Measurements from ENCODE around the gene SYNGR4. TPM values are rescaled to one million over a fixed set of nuclear protein-coding genes. Genes with fewer than 3 reads are reported as not detected.

The SYNGR4 gene
- total RNA-seq, 1 donor from 2014 or later = not detected

GRCh38 chr19:48350856-48351255, 13.3 kb upstream of the SYNGR4 start:
- TF ChIP-seq, protein P1, sequence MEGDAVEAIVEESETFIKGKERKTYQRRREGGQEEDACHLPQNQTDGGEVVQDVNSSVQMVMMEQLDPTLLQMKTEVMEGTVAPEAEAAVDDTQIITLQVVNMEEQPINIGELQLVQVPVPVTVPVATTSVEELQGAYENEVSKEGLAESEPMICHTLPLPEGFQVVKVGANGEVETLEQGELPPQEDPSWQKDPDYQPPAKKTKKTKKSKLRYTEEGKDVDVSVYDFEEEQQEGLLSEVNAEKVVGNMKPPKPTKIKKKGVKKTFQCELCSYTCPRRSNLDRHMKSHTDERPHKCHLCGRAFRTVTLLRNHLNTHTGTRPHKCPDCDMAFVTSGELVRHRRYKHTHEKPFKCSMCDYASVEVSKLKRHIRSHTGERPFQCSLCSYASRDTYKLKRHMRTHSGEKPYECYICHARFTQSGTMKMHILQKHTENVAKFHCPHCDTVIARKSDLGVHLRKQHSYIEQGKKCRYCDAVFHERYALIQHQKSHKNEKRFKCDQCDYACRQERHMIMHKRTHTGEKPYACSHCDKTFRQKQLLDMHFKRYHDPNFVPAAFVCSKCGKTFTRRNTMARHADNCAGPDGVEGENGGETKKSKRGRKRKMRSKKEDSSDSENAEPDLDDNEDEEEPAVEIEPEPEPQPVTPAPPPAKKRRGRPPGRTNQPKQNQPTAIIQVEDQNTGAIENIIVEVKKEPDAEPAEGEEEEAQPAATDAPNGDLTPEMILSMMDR (IDR thresholded peaks at IDR 0.05; ENCODE audit: unreplicated experiment) = no peak
- Mint-ChIP-seq H3K4me3 (ENCODE audit: unreplicated experiment) (no peak overlapping the region), H3K36me3 (ENCODE audit: low read depth, unreplicated experiment) (no peaks in the 10 kb centered on the region), H3K4me1 (ENCODE audit: unreplicated experiment) (no peaks in the 10 kb centered on the region), H3K27ac (ENCODE audit: unreplicated experiment) (peak overlapping the region; percentile 15), H3K9me3 (ENCODE audit: unreplicated experiment) (no peaks in the 10 kb centered on the region), H3K27me3 (ENCODE audit: unreplicated experiment) (no peaks in the 10 kb centered on the region)
- no peak for DNase-seq (ENCODE audit: low spot score)

- TF ChIP-seq, protein P1 (IDR thresholded peaks at IDR 0.05; ENCODE audit: unreplicated experiment) = peak; percentile 73
- DNase-seq (ENCODE audit: low spot score) = peak; percentile 81
- Mint-ChIP-seq H3K4me1 (ENCODE audit: unreplicated experiment) (no peaks in the 10 kb centered on the region), H3K4me3 (ENCODE audit: unreplicated experiment) (no peak overlapping the region), H3K27me3 (ENCODE audit: unreplicated experiment) (no peaks in the 10 kb centered on the region), H3K27ac (ENCODE audit: unreplicated experiment) (peak overlapping the region; percentile 15), H3K9me3 (ENCODE audit: unreplicated experiment) (no peaks in the 10 kb centered on the region), H3K36me3 (ENCODE audit: low read depth, unreplicated experiment) (no peaks in the 10 kb centered on the region)
These were observed 12.8 kb upstream of the SYNGR4 start for GRCh38 chr19:48351341-48351752.

GRCh38 chr19:48353677-48354076, 10.5 kb upstream of the SYNGR4 start:
- no peak for DNase-seq (ENCODE audit: low spot score)
- Mint-ChIP-seq H3K36me3 (ENCODE audit: low read depth, unreplicated experiment) (peaks cover 4% of the 10 kb centered on the region), H3K9me3 (ENCODE audit: unreplicated experiment) (no peaks in the 10 kb centered on the region), H3K4me1 (ENCODE audit: unreplicated experiment) (no peaks in the 10 kb centered on the region), H3K4me3 (ENCODE audit: unreplicated experiment) (no peak overlapping the region), H3K27me3 (ENCODE audit: unreplicated experiment) (peaks cover 1% of the 10 kb centered on the region), H3K27ac (ENCODE audit: unreplicated experiment) (no peak overlapping the region)
- TF ChIP-seq, protein P1 (IDR thresholded peaks at IDR 0.05; ENCODE audit: unreplicated experiment) = no peak

- H3K27ac Mint-ChIP-seq (ENCODE audit: unreplicated experiment) = no peak overlapping the region
- H3K36me3 Mint-ChIP-seq (ENCODE audit: low read depth, unreplicated experiment) = peaks cover 5% of the 10 kb centered on the region
- H3K4me3 Mint-ChIP-seq (ENCODE audit: unreplicated experiment) = no peak overlapping the region
- H3K9me3 Mint-ChIP-seq (ENCODE audit: unreplicated experiment) = no peaks in the 10 kb centered on the region
- H3K4me1 Mint-ChIP-seq (ENCODE audit: unreplicated experiment) = no peaks in the 10 kb centered on the region
- peaks cover 3% of the 10 kb centered on the region for H3K27me3 Mint-ChIP-seq (ENCODE audit: unreplicated experiment)
- DNase-seq (ENCODE audit: low spot score) = no peak
- TF ChIP-seq, protein P1 (IDR thresholded peaks at IDR 0.05; ENCODE audit: unreplicated experiment) = no peak
These were observed 9.7 kb upstream of the SYNGR4 start for GRCh38 chr19:48354332-48354992.

DNA sequence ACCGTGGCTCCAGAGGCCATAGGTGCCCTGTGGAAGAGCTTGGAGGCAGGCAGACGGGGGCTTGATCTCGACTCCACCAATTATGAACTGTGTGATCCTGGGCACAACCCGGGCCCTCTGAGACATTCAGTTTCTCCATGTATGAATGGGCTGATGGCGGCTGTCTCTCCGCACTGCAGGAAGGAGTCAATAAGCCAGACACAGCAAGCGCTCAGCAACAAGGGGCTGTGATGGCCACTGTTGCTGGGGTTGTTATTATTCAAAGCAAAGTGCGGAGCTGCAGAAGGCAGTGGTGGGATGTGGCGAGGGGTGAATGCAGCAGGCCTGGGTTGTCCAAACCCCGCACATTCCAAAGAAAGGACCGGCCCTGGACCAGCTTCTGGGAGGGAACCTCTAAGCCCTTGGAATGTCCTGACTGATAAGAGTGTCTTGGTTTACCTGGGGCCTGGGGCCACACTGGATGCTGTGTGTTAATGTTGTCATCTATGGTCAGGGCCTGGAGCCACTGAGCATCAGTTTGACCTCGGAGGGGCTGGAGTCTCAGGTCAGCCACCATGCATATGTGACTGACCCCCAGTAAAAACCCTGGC, 8.7 kb upstream of the SYNGR4 start:
- Mint-ChIP-seq H3K4me3 (ENCODE audit: unreplicated experiment) (no peak overlapping the region), H3K36me3 (ENCODE audit: low read depth, unreplicated experiment) (peaks cover 5% of the 10 kb centered on the region), H3K4me1 (ENCODE audit: unreplicated experiment) (peaks cover 6% of the 10 kb centered on the region), H3K27ac (ENCODE audit: unreplicated experiment) (no peak overlapping the region), H3K9me3 (ENCODE audit: unreplicated experiment) (no peaks in the 10 kb centered on the region), H3K27me3 (ENCODE audit: unreplicated experiment) (peaks cover 3% of the 10 kb centered on the region)
- no peak for DNase-seq (ENCODE audit: low spot score)
- TF ChIP-seq, protein P1 (IDR thresholded peaks at IDR 0.05; ENCODE audit: unreplicated experiment) = no peak

All from endothelial cell (in vitro differentiated cells).